ENCODE results near the gene TIMM23B. TPM values are rescaled to one million over a fixed set of nuclear protein-coding genes. Genes with fewer than 3 reads are reported as not detected.

Gene TIMM23B
- total and polyA plus RNA-seq, 2 experiments from 2014 or later: 16.6 to 22.6 TPM

DNA sequence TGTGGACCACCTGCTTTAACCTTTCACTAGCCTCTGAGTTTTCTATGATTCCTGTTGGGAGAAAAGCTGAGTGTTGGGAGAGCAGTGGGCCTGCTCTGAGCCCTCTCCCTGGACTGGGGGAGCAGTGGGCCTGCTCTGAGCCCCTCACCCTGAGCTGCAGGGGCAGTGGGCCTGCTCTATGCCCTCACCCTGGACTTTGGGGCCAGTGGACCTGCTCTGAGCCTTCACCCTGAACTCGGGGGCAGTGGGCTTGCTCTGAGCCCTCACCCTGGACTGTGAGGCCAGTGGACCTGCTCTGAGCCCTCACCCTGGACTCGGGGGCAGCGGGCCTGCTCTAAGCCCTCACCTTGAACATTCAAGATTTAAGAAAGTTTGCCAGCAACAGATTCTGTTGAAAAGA is 79.8 kb downstream of the TIMM23B start:
- Histone ChIP-seq H3K9me3 (ENCODE audit: low read depth) (no peaks in the 10 kb centered on the region), H3K4me1 (ENCODE audit: insufficient read depth) (no peaks in the 10 kb centered on the region), H3K9me2 (replicated peaks; ENCODE audit: insufficient read depth) (no peaks in the 10 kb centered on the region), H3K27me3 (no peaks in the 10 kb centered on the region), H3K4me2 (no peak overlapping the region), H3K36me3 (replicated peaks; ENCODE audit: insufficient read depth, low read depth) (no peaks in the 10 kb centered on the region), H3K27ac (no peak overlapping the region), H4K20me1 (ENCODE audit: insufficient read depth, poor library complexity, severe bottlenecking) (no peaks in the 10 kb centered on the region), H3K4me3 (no peak overlapping the region), H3K79me2 (no peaks in the 10 kb centered on the region), H2AFZ (no peak overlapping the region)
- 88% methylated on average over 3 of the region's 3 CpGs for WGBS (ENCODE audit: low lambda C conversion rate, missing lambda C conversion rate)
- no peak for DNase-seq (ENCODE audit: low spot score)
- TF ChIP-seq, protein P1, sequence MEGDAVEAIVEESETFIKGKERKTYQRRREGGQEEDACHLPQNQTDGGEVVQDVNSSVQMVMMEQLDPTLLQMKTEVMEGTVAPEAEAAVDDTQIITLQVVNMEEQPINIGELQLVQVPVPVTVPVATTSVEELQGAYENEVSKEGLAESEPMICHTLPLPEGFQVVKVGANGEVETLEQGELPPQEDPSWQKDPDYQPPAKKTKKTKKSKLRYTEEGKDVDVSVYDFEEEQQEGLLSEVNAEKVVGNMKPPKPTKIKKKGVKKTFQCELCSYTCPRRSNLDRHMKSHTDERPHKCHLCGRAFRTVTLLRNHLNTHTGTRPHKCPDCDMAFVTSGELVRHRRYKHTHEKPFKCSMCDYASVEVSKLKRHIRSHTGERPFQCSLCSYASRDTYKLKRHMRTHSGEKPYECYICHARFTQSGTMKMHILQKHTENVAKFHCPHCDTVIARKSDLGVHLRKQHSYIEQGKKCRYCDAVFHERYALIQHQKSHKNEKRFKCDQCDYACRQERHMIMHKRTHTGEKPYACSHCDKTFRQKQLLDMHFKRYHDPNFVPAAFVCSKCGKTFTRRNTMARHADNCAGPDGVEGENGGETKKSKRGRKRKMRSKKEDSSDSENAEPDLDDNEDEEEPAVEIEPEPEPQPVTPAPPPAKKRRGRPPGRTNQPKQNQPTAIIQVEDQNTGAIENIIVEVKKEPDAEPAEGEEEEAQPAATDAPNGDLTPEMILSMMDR (IDR thresholded peaks at IDR 0.05; ENCODE audit: poor library complexity): no peak
- TF ChIP-seq EZH2phosphoT487 (IDR thresholded peaks at IDR 0.05; ENCODE audit: low read depth, severe bottlenecking, unreplicated experiment): no peak
- TF ChIP-seq EZH2 (IDR thresholded peaks at IDR 0.05; ENCODE audit: borderline replicate concordance): no peak

Small RNAs within 50 kb of the gene (small RNA-seq; reads per million reads assigned to genes)
- gene RNA5SP317: not detected
- gene SNORA74C-2: not detected

Other genes with a start within 250 kb of the TIMM23B start
- 9.5 and 12.9 TPM in 2 replicates for gene OGDHL, start 179.7 kb upstream of the TIMM23B start, total RNA-seq
- 8.0 and 9.3 TPM in 2 replicates for gene OGDHL, start 179.7 kb upstream of the TIMM23B start, polyA plus RNA-seq
- 27.8 and 33.3 TPM in 2 replicates for gene PARG, start within 50 bp of the TIMM23B start, total RNA-seq
- 19.0 and 20.4 TPM in 2 replicates for gene PARG, start within 50 bp of the TIMM23B start, polyA plus RNA-seq
- 4.8 and 6.2 TPM in 2 replicates for gene AGAP6, start 46.4 kb downstream of the TIMM23B start, total RNA-seq
- gene AGAP6, start 46.4 kb downstream of the TIMM23B start, polyA plus RNA-seq: 7.6 and 12.7 TPM in 2 replicates
- 31.9 and 36.7 TPM in 2 replicates for gene WASHC2A, start 125.9 kb downstream of the TIMM23B start, total RNA-seq
- gene WASHC2A, start 125.9 kb downstream of the TIMM23B start, polyA plus RNA-seq: 25.9 and 35.5 TPM in 2 replicates